GM23338 (cell line): Measurements from ENCODE around the gene BPIFA2. TPM values are rescaled to one million over a fixed set of nuclear protein-coding genes. Genes with fewer than 3 reads are reported as not detected.

Experiments used
- ATAC-seq: fragments of 200-7000 bp; cut with Tn5 transposase; 3 replicates; pipeline ENCODE4 v1.9.1; 2020
- DNase-seq: peaks from one replicate; pipeline ENCODE4 v3.0.0-alpha.2; 2015; ENCODE audit warnings: low spot score
- H2AFZ ChIP-seq: fragments of 200-600 bp; sonication (generic); 2 replicates; pipeline ENCODE4 v1.8.0; 2016; ENCODE audit warnings: antibody characterized with exemption, mild to moderate bottlenecking, moderate library complexity
- H3F3A ChIP-seq: fragments of 200-600 bp; sonication (generic); replicated peaks from 2 replicates; pipeline ENCODE4 v1.8.0; 2017; ENCODE audit warnings: antibody characterized with exemption, mixed run types, low read depth
- H3K27ac ChIP-seq: fragments of 200-600 bp; sonication (generic); 2 replicates; pipeline ENCODE4 v1.6.1; 2016; ENCODE audit warnings: low read depth
- H3K27me3 ChIP-seq: fragments of 200-600 bp; sonication (generic); 2 replicates; pipeline ENCODE4 v1.8.0; 2016; ENCODE audit warnings: mild to moderate bottlenecking, mixed run types, moderate library complexity; ENCODE audit not compliant: insufficient read depth
- H3K36me3 ChIP-seq: fragments of 200-600 bp; sonication (generic); 2 replicates; pipeline ENCODE4 v1.8.0; 2016; ENCODE audit warnings: mild to moderate bottlenecking; ENCODE audit not compliant: insufficient read depth
- H3K4me1 ChIP-seq: fragments of 200-600 bp; sonication (generic); 2 replicates; pipeline ENCODE4 v1.8.0; 2016; ENCODE audit warnings: mild to moderate bottlenecking, moderate library complexity; ENCODE audit not compliant: insufficient read depth
- H3K4me2 ChIP-seq: fragments of 200-600 bp; sonication (generic); 2 replicates; pipeline ENCODE4 v1.7.1; 2017; ENCODE audit warnings: mixed run types
- H3K4me3 ChIP-seq: fragments of 200-600 bp; sonication (generic); 2 replicates; pipeline ENCODE4 v1.6.1; 2016; ENCODE audit warnings: mixed run types
- H3K79me2 ChIP-seq: fragments of 200-600 bp; sonication (generic); replicated peaks from 2 replicates; pipeline ENCODE4 v1.8.0; 2017; ENCODE audit warnings: mild to moderate bottlenecking; ENCODE audit not compliant: insufficient read depth
- H3K9me2 ChIP-seq: fragments of 200-600 bp; sonication (generic); 2 replicates; pipeline ENCODE4 v1.8.0; 2017; ENCODE audit not compliant: insufficient read depth
- H4K20me1 ChIP-seq: fragments of 200-600 bp; sonication (generic); replicated peaks from 2 replicates; pipeline ENCODE4 v1.8.0; 2017; ENCODE audit warnings: mild to moderate bottlenecking; ENCODE audit not compliant: insufficient read depth
- H3K27ac Mint-ChIP-seq: 2 replicates; pipeline ENCODE4 v1.8.0; 2020; ENCODE audit warnings: inconsistent platforms, mild to moderate bottlenecking, moderate library complexity, mixed read lengths
- H3K27me3 Mint-ChIP-seq: 3 replicates; pipeline ENCODE4 v1.8.0; 2022; ENCODE audit warnings: low read depth, mild to moderate bottlenecking, moderate library complexity, mixed read lengths, inconsistent platforms; ENCODE audit not compliant: insufficient read depth, poor library complexity
- H3K36me3 Mint-ChIP-seq: 3 replicates; pipeline ENCODE4 v1.8.0; 2021; ENCODE audit warnings: low read depth, mild to moderate bottlenecking, inconsistent platforms, moderate library complexity, mixed read lengths
- H3K4me1 Mint-ChIP-seq: 3 replicates; pipeline ENCODE4 v1.8.0; 2020; ENCODE audit warnings: mild to moderate bottlenecking, inconsistent platforms, mixed read lengths
- H3K4me3 Mint-ChIP-seq: 3 replicates; pipeline ENCODE4 v1.8.0; 2021; ENCODE audit warnings: moderate library complexity, mild to moderate bottlenecking, inconsistent platforms, mixed read lengths
- H3K9me3 Mint-ChIP-seq: 3 replicates; pipeline ENCODE4 v1.8.0; 2020; ENCODE audit warnings: moderate library complexity, mild to moderate bottlenecking, inconsistent platforms, mixed read lengths
- EZH2phosphoT487 ChIP-seq: fragments of 200-600 bp; sonication (generic); IDR thresholded peaks from one replicate; pipeline ENCODE4 v1.8.1; 2018; ENCODE audit warnings: antibody characterized with exemption; ENCODE audit not compliant: unreplicated experiment
- POLR2AphosphoS5 ChIP-seq: IDR thresholded peaks from 2 replicates; pipeline ENCODE4 v1.6.1; 2016; ENCODE audit warnings: antibody characterized with exemption, low read depth
- STAT1 ChIP-seq: IDR thresholded peaks from one replicate; pipeline ENCODE4 v1.6.1; 2016; ENCODE audit warnings: antibody characterized with exemption; ENCODE audit not compliant: unreplicated experiment
- ZNF331 ChIP-seq: fragments of 250-450 bp; sonication (Bioruptor Pico); IDR thresholded peaks from 2 replicates; pipeline ENCODE4 v1.5.0; 2020; ENCODE audit warnings: low read depth, mild to moderate bottlenecking, moderate library complexity
- ZNF462 ChIP-seq: fragments of 250-450 bp; sonication (Bioruptor Pico); IDR thresholded peaks from 2 replicates; pipeline ENCODE4 v1.5.0; 2020; ENCODE audit warnings: mild to moderate bottlenecking, moderate library complexity
- polyA plus RNA-seq: library from polyadenylated mRNA; unstranded; fragments of >200 nt; fragmentation: Nextera tagmentation; extraction: Ambion mirVana; gene quantifications from 2 replicates; pipeline ENCODE4 v1.2.1, GENCODE V29; 2016
- total RNA-seq: library from RNA; depleted of rRNA; stranded (reverse); fragments of >200 nt; shearing (Covaris generic); gene quantifications from 2 replicates; pipeline ENCODE4 v1.2.3, GENCODE V29; 2014

BPIFA2 gene
- total and polyA plus RNA-seq, 2 experiments from 2014 or later = not detected

DNA sequence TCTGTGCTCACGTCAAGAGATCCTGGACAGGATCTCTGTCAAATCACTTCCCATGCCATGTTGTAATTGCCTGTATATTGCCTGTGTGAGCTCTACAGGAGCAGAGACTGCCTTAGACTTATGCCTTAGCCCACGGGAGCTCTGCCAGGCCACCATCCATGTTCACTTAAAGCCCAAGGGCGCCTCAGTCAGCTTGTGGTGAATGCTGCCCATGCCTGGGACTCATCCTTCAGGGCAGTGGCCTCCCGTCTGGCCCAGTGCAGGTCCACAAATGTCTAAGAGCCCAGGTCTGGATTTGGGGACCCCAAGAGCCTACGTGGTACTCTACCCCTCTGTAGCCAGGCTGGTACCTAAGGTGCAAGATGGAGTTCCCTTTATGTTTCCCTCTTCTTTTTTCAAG lies 22.4 kb upstream of the BPIFA2 start:
- Histone ChIP-seq H3K4me2 (no peak overlapping the region), H3K36me3 (no peaks in the 10 kb centered on the region), H3K27ac (no peak overlapping the region), H2AFZ (no peak overlapping the region), H3K27me3 (no peaks in the 10 kb centered on the region), H3K9me2 (no peaks in the 10 kb centered on the region), H3F3A (no peaks in the 10 kb centered on the region), H4K20me1 (no peaks in the 10 kb centered on the region), H3K4me1 (no peaks in the 10 kb centered on the region), H3K79me2 (no peaks in the 10 kb centered on the region), H3K4me3 (no peak overlapping the region)
- Mint-ChIP-seq H3K27ac (no peak overlapping the region), H3K9me3 (peaks cover 3% of the 10 kb centered on the region; the same call in 2 of the 3 replicates), H3K4me1 (no peaks in the 10 kb centered on the region), H3K4me3 (no peak overlapping the region), H3K27me3 (peaks cover 3% of the 10 kb centered on the region), H3K36me3 (no peaks in the 10 kb centered on the region)
- no peak for ATAC-seq
- no peak for TF ChIP-seq EZH2phosphoT487
- no peak for TF ChIP-seq ZNF462 (CRISPR knock-in tag)
- TF ChIP-seq POLR2AphosphoS5 = no peak
- no peak for DNase-seq

GRCh38 chr20:33147299-33147698 lies 20.7 kb upstream of the BPIFA2 start:
- no peaks in the 10 kb centered on the region for H3K36me3 Mint-ChIP-seq
- Histone ChIP-seq H3K4me1 (no peaks in the 10 kb centered on the region), H3K27me3 (no peaks in the 10 kb centered on the region), H3K9me2 (no peaks in the 10 kb centered on the region), H3F3A (no peaks in the 10 kb centered on the region), H3K4me2 (no peak overlapping the region), H3K27ac (no peak overlapping the region), H3K36me3 (no peaks in the 10 kb centered on the region), H4K20me1 (no peaks in the 10 kb centered on the region; the same call in 1 of the 2 replicates), H3K4me3 (no peak overlapping the region), H3K79me2 (no peaks in the 10 kb centered on the region), H2AFZ (no peak overlapping the region)
- no peaks in the 10 kb centered on the region for H3K4me1 Mint-ChIP-seq
- H3K27ac Mint-ChIP-seq = no peak overlapping the region
- no peak for TF ChIP-seq ZNF331 (CRISPR knock-in tag)
- no peak for TF ChIP-seq POLR2AphosphoS5
- no peak for TF ChIP-seq STAT1
- H3K9me3 Mint-ChIP-seq = peaks cover 3% of the 10 kb centered on the region; the same call in 2 of the 3 replicates
- DNase-seq = no peak
- peaks cover 3% of the 10 kb centered on the region for H3K27me3 Mint-ChIP-seq
- H3K4me3 Mint-ChIP-seq = no peak overlapping the region
- no peak for ATAC-seq
